ENCODE data around the gene NME5. TPM values are rescaled to one million over a fixed set of nuclear protein-coding genes. Genes with fewer than 3 reads are reported as not detected.
A peak's percentile ranks its signal among the peaks of the same experiment; 100 is the strongest.

Gene NME5, protein sequence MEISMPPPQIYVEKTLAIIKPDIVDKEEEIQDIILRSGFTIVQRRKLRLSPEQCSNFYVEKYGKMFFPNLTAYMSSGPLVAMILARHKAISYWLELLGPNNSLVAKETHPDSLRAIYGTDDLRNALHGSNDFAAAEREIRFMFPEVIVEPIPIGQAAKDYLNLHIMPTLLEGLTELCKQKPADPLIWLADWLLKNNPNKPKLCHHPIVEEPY
- total RNA-seq = not detected

DNA sequence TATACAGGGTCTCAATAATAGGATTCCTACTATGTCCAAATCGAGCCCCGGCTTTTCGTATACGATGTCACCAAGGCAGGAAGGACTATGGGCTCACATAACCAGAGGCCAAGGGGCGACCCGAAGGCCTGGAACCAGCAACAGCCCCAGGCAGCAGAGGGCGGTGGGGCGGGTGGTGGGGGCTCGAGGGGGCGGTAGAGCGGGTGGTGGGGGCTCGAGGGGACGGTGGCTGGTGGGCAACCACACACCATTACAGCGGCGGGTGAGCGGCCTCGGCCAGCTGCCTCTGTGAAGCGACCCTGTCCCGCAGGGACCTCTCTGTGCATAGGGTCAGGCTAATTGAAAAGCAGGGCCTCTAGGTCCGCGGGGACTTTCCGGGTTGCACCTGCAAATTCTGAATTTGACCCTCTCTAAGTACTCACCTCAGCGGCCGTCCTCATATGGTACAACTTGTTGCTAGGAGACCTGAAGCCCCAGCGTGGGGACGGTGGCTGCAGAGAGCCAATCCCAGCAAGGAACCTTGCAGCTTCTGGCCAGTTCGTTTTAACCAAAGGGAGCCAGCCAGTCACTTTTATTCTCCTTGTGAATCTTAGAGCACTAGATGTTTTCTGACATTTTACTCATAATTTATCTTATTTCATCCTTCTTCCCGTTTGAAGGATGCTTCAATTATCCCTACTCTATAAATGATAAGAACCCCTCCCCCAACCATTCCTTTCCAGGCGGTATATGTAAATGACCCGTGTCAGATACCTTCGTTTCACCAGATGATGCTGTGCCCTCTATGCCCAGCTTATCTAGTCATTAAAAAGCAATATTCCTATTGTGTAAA lies at the start of gene NME5:
Gene NME5 (minus strand): TSS at position 480 of the 832 bp plus-strand sequence. CDS start 648 bp downstream, outside the sequence.
- Mint-ChIP-seq H3K27ac (no peak within 1 kb of the TSS), H3K9me3 (no peaks in the 10 kb centered on the region), H3K36me3 (no peaks in the 10 kb centered on the region)
- no peak for DNase-seq (ENCODE audit: low spot score in 2 of 2)
- peak in 1 of 2 donors; percentile 18 for ATAC-seq

DNA sequence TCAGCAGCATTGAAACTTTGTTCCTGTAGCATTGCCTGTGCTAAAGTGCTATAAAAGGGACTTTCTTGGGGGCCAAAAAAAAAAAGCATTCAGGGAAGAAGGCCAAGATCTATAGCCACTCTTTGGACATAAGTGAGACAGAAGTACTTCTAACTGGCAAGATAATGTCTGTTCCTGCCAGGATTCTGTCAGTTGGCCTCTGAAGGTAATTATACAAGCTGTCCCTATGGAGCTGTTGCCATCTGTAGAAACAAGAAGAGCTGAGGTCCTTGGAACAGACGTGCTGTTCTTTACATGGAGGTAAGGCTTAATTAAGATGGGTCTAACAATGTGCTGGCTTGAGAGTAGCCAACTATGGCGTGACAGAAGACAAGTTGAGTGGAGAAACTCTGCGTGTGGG lies 49.4 kb upstream of the NME5 start:
- H3K36me3 Mint-ChIP-seq = peaks cover 14% of the 10 kb centered on the region in 2 donors
- DNase-seq (ENCODE audit: low spot score in 2 of 2) = no peak

DNA sequence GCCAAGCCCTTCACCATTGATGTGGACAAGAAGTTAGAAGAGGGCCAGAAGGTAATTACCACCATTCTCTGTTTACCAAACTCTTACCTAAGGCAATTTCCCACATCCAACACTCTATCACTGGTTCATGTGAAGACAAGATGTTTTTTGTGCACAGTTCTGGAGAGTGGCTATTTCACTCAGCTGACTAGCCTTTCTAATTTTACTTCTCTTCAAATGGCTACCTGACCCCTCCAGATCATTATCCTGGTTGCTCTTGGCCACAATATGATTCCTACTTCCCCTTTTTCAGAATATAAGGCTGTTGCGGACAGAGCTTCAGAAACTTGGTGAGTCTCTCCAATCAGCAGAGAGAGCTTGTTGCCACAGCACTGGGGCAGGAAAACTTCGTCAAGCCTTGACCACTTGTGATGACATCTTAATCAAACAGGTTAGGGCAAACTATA lies 46.8 kb upstream of the NME5 start:
- no peak for ATAC-seq
- DNase-seq (ENCODE audit: low spot score in 2 of 2) = no peak
- no peaks in the 10 kb centered on the region for H3K9me3 Mint-ChIP-seq
- H3K36me3 Mint-ChIP-seq = peaks cover 6 to 25% of the 10 kb centered on the region in 2 donors
- peak overlapping the region; percentile 48 to 68 for H3K27ac Mint-ChIP-seq

More for the DNA sequence above, 49.4 kb upstream of the NME5 start:
- Mint-ChIP-seq H3K27ac (peak overlapping the region in 1 of 2 donors; percentile 64), H3K9me3 (no peaks in the 10 kb centered on the region)
- no peak for ATAC-seq

DNA sequence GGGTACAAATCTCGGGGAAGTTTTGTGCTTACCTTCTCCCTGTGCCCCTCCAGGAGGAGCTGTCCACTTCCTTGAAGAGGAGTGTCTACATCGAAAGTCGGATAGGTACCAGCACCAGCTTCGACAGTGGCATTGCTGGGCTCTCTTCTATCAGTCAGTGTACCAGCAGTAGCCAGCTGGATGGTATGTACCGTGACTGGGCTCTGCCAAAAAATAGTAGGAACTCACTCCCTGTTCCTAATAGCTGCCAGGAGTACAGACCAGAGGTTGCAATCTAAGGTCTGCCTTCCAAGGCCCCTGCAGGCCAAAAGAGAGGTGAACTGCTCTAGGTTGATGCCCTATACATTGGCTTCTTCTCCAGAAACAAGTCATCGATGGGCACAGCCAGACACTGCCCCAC lies 43.6 kb upstream of the NME5 start:
- ATAC-seq (no peak), DNase-seq (ENCODE audit: low spot score in 2 of 2) (no peak)
- Mint-ChIP-seq H3K27ac (peak overlapping the region in 1 of 2 donors; percentile 27), H3K9me3 (no peaks in the 10 kb centered on the region), H3K36me3 (peaks cover 0 to 20% of the 10 kb centered on the region in 2 donors)

DNA sequence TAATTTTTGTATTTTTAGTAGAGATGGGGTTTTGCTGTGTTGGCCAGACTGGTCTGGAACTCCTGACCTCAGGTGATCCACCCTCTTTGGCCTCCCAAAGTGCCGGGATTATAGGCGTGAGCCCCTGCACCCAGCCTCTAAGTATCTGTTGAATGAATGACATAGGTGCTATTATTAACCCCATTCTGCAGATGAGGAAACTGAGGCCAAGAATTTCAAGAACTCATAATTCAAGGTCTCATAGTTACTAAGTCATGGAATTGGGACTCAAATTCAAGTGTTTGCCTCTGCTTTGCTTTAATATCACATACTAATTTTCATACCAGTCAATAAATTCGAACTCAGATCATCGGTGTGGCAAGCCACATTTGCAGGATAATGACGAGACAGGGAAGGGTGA lies 41.6 kb upstream of the NME5 start:
- no peak for ATAC-seq
- H3K27ac Mint-ChIP-seq = no peak overlapping the region
- H3K9me3 Mint-ChIP-seq = no peaks in the 10 kb centered on the region
- no peak for DNase-seq (ENCODE audit: low spot score in 2 of 2)
- peaks cover 0 to 20% of the 10 kb centered on the region in 2 donors for H3K36me3 Mint-ChIP-seq

DNA sequence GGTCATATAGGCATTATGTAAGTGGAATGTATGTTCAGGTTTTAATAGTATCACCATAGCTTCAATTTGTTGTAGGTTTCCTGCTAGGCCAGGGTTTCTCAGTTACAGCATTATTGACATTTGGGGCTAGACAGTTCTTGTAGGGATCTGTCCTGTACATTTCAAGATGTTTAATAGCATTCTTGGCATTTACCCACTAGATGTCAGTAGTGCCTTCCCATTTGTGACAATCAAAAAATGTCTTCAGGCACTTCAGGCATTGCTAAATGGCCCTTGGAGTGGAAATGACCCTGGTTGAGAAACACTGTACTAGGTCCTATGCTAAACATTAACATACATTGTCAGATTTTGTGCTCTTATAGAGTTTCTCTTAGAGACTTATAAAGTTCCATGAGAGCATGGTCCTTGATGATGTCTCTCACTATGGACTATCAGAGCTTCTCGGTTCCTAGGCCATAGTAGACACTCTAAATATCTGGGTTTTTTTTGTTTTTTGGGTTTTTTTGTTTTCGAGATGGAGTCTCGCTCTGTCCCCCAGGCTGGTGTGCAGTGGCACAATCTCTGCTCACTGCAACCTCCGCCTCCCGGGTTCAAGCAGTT lies 41.1 kb upstream of the NME5 start:
- DNase-seq (ENCODE audit: low spot score in 2 of 2) (peak in 1 of 2 donors; percentile 7), ATAC-seq (no peak)
- Mint-ChIP-seq H3K36me3 (peaks cover 0 to 20% of the 10 kb centered on the region in 2 donors), H3K9me3 (no peaks in the 10 kb centered on the region), H3K27ac (peak overlapping the region in 1 of 2 donors; percentile 55)

DNA sequence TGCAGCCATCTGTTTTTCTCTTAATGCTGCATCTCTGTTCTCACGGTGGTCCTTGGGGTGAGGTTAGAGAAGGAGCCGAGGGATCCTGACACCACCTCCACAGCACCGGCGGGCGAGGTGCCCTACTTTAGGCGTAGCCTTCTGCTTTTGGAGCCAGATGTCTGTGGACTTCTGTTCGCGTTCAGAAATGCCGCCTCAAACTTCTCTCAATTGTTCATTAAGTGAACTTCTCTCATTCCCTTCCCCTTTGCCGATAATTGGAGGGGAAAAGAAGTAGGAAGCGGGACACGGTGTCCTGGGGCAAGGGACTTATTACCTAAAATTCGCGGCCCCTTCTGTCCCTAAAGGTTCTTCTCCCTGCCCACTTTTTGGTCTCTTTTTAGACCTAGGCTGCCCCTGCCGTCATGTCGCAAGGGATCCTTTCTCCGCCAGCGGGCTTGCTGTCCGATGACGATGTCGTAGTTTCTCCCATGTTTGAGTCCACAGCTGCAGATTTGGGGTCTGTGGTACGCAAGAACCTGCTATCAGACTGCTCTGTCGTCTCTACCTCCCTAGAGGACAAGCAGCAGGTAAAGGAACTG lies 40.1 kb upstream of the NME5 start:
- no peak for ATAC-seq
- peaks cover 0 to 14% of the 10 kb centered on the region in 2 donors for H3K36me3 Mint-ChIP-seq
- peak in 1 of 2 donors; percentile 38 for DNase-seq (ENCODE audit: low spot score in 2 of 2)

DNA sequence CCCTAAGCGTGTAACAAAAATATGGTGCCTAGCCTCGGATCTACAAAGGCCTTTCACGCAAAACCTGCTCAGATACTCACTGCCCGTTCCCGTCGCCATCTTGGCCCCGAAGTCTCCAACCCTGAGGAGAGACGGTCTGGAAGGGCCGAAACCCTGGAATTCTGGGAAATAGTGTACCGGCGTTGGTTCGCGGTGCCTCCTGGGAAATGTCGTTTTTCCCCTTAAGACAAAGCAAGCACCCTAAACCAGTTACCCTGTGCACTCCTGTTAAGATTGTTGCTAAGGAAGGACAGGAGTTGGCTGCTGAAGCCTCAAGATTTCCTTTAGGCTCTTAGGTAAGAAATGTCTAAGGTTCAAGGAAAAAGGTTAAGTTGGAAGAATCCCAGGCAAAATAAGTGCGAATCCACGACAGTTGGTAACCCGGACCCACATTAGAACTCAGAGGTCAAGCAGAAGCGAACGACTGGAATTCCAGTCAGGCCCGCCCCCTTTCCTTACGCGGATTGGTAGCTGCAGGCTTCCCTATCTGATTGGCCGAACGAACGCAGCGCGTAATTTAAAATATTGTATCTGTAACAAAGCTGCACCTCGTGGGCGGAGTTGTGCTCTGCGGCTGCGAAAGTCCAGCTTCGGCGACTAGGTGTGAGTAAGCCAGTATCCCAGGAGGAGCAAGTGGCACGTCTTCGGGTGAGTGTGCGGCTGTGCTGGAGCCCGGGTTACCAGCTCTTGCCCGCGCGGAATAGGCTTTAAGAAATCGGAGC lies 39.5 kb upstream of the NME5 start, which contains the start of the genes BRD8 and KIF20A:
Gene BRD8 (minus strand): TSS at position 115 of the 761 bp plus-strand sequence. CDS start 16 bp downstream, at position 99.
Gene KIF20A (plus strand): TSS at position 597 of the 761 bp plus-strand sequence. CDS start 569 bp downstream, outside the sequence.
- Mint-ChIP-seq H3K36me3 (peaks cover 0 to 14% of the 10 kb centered on the region in 2 donors), H3K9me3 (no peaks in the 10 kb centered on the region), H3K27ac (no peak within 1 kb of the TSS)
- DNase-seq (ENCODE audit: low spot score in 2 of 2) (peak; percentile 85 to 90), ATAC-seq (peak; percentile 90 to 92)

More for the DNA sequence above, 40.1 kb upstream of the NME5 start:
- H3K27ac Mint-ChIP-seq = no peak overlapping the region
- H3K9me3 Mint-ChIP-seq = no peaks in the 10 kb centered on the region

DNA sequence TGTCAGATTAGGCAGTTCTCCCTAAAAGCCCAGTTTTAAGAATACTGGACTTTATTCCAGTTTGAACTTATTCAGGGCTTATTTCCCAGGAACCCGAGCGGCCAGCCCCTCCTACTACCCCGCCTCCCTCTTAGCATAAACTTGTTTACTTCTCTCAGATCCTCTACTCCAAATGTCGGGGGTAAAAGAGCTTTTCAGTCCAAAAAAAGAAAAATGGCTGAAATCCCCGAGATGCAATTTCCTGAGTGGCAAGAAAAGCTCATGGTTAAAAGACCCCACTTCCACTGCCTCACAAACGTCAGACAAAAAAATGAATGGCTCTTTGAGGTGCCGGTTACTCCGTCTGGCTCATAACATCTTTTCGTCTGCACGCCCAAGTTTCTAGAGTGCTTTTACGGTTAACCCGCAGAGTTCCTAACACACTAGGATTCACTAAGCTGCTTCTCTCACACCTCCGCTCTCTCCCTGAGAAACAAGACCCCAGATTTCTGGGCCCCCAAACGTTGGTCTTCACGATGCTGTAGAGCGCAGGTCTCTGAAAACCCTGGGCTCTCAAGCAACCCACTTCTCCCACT lies 38.8 kb upstream of the NME5 start:
- no peak overlapping the region for H3K27ac Mint-ChIP-seq
- peak in 1 of 2 donors; percentile 11 for DNase-seq (ENCODE audit: low spot score in 2 of 2)
- peaks cover 0 to 8% of the 10 kb centered on the region in 2 donors for H3K36me3 Mint-ChIP-seq
- peak in 1 of 2 donors; percentile 21 for ATAC-seq
- no peaks in the 10 kb centered on the region for H3K9me3 Mint-ChIP-seq

DNA sequence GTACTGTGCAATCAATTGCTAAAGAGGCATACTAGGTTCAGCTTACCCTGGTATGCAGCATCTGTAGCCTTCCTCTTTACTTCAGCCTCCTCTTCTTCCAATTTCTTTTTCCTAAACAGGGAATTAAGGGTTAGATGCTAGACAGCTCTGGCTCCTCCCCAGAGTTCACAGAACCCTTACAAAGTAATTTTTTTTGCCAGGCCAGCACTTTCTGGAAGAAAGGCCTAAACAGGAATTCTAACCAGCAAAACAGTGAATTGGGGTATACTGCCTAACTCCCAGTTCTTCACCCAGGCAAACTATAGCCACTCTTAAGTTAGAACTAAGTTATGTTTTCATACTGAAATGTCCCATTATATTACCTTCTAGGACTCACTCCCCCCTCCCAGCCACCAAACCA lies 31.1 kb upstream of the NME5 start:
- ATAC-seq (no peak), DNase-seq (ENCODE audit: low spot score in 2 of 2) (no peak)
- Mint-ChIP-seq H3K27ac (no peak overlapping the region), H3K9me3 (no peaks in the 10 kb centered on the region), H3K36me3 (peaks cover 20 to 27% of the 10 kb centered on the region in 2 donors)

DNA sequence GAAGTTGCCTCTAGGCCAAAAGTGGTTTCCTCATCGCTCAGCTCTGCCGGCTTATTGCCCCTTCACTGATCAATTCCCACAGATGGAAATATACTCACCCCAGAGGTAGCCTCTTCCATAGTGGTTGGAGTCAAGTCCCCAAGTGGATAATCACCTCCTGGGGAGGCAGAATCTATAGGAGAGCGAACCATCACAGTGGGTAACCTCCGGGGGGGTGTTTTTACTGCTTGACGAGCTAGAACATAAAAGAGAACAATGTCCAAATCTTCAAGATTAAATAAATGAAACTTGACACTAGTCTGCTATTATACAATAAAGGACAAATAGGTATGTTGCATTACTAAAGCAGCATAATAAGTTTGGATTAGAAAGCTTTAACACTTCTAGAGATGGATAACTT lies 29.9 kb upstream of the NME5 start:
- no peaks in the 10 kb centered on the region for H3K9me3 Mint-ChIP-seq
- no peak for ATAC-seq
- no peak overlapping the region for H3K27ac Mint-ChIP-seq
- no peak for DNase-seq (ENCODE audit: low spot score in 2 of 2)
- peaks cover 31 to 38% of the 10 kb centered on the region in 2 donors for H3K36me3 Mint-ChIP-seq

DNA sequence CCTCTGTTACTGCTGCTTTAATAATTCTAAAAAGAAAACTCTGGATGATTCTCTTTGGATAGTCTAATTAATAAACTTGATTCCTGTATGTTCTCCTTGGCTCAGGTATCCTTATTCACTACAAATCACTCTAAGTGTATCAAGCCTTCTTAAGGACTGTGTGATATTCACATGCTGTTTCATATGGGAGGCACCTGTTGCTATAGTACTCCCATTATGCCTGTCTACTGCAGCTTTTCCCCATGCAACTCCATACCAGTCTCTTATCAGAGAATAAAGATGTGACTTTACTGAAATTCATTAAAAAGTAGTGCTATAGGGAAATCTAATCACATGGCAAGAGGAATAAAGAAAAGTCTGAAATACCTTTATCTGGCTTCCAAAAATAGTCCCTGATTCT lies 24.5 kb upstream of the NME5 start:
- Mint-ChIP-seq H3K9me3 (no peaks in the 10 kb centered on the region), H3K36me3 (peaks cover 51 to 52% of the 10 kb centered on the region in 2 donors), H3K27ac (peak overlapping the region in 1 of 2 donors; percentile 6)
- DNase-seq (ENCODE audit: low spot score in 2 of 2) = no peak
- no peak for ATAC-seq

DNA sequence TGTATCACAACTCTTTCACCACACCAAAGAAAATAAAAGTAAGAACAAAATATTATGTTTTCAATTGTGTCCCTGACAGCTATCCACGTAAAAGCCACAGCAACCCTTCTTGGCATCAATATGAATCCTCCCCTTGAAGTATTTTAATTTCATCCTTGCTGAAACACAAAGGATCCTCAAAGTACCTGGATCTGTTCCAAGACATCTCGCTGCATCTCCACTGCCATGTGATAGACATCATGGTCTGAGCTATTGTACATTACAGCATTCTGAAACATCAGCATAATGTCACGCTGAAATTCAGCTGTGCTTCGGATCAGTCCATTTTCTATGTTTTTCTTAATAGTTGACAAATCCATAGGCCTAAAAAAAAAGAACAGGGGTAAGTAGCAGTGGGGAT lies 21.5 kb upstream of the NME5 start:
- H3K27ac Mint-ChIP-seq = no peak overlapping the region
- ATAC-seq (no peak), DNase-seq (ENCODE audit: low spot score in 2 of 2) (no peak)
- H3K36me3 Mint-ChIP-seq = peaks cover 46 to 57% of the 10 kb centered on the region in 2 donors
- no peaks in the 10 kb centered on the region for H3K9me3 Mint-ChIP-seq

DNA sequence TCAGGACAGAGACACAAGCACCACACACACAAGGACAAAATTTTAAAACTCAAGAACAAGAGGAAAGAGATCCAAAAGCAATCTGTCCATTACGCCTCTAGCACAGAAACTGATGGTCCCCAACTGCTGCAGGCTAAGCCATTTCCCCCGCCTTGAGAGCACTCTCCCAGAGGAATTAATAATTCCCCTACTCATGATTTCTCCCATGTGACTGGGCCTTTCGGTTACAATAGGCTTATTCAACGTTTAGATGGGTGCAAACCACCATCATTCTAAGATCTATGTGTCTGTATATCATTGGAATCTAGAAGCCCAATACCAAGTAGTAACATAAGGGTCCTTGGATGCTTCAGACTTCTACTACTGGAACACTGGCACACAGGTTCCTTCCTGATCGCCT lies 20.4 kb upstream of the NME5 start:
- peaks cover 40 to 46% of the 10 kb centered on the region in 2 donors for H3K36me3 Mint-ChIP-seq
- DNase-seq (ENCODE audit: low spot score in 2 of 2) (no peak), ATAC-seq (no peak)
- H3K9me3 Mint-ChIP-seq = no peaks in the 10 kb centered on the region
- H3K27ac Mint-ChIP-seq = no peak overlapping the region

DNA sequence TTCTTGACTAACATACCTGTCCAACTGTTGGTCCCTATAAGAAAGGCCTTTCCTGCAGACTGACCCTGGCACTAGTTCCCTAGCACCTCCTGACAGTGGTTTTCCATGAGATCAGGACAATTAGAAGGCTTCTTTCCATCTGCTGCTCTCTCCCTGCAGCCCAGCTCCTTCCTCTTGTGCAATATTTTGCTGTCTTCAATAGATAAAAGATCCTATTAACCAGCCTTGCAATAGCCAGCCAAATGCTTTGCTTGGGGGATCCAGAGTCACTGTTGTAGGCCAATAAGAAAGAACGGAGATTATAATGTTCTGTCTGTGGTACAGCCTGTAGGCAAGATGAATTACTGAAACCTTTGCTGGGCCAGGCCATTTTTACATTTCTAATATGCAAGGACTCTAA lies 18.4 kb upstream of the NME5 start:
- ATAC-seq = no peak

More for the DNA sequence above, 18.4 kb upstream of the NME5 start:
- Mint-ChIP-seq H3K9me3 (no peaks in the 10 kb centered on the region), H3K36me3 (peaks cover 21 to 32% of the 10 kb centered on the region in 2 donors), H3K27ac (peak overlapping the region in 1 of 2 donors; percentile 48)
- no peak for DNase-seq (ENCODE audit: low spot score in 2 of 2)

Measured in activated naive CD4-positive, alpha-beta T cell treated with anti-CD3 and anti-CD28 coated beads, Interleukin-2, amount 50 U/mL, for 72 hours (primary cell).